ENCODE measurements around the gene NFYC.

DNA sequence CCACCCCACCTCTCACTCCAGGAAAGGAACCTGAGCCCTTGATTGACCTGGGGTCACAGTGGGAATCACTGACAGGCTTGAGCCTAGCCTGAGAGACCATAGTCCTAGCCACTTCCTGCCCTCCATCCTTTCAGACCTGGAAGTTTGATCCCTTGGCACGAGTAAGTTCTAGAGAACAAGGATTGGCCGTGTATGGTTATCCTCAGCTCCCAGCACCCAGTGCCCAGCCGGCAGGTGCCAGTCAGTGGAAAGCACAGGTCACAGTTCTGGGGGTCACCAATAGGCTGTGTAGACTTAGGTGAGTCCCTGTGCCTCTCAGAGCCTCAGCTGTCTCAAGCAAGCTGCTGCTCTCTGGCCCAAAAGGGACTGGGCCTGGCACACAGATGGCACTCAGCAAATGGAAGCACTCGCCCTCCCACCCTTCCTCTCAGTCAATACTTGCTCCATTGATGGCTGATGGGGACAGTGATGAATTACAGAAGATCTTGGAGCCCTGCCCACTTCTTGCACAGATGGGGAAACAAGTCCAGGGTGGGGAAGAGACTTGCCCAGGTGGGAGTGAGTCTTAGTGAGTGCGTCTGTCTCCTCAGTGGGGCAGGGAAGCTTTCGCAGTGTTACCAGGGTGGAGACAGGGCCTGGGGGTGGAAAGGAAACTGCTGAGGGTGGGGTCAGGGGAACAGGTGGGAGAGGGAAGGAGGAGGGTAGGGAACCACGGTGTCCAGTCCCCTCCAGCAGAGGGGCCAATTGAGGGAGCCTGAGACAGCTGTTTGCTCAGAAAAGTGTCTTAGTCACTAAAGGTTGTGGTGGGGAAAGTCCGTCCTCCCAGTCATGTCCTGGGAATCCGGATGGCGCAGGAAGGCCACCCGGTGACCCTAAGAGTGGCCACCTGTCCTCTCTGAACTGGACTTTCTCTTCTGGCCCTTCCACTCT, 89.4 kb downstream of the NFYC start:
- TF ChIP-seq POLR2A (IDR thresholded peaks at IDR 0.05; ENCODE audit: low read depth, low read length) (no peak), POLR2AphosphoS5 (IDR thresholded peaks at IDR 0.05; ENCODE audit: low read depth, low read length) (no peak)
